Neural crest cell (in vitro differentiated cells): ENCODE measurements around the gene EIF3F. TPM values are rescaled to one million over a fixed set of nuclear protein-coding genes. Genes with fewer than 3 reads are reported as not detected.

Experiments
- DNase-seq: peaks from one replicate; pipeline ENCODE4 v3.0.0; 2021; ENCODE audit warnings: low read depth, mixed read lengths, low spot score
- H3K27ac Mint-ChIP-seq: one replicate; pipeline ENCODE4 v1.8.0; 2021; ENCODE audit warnings: mild to moderate bottlenecking, mixed read lengths; ENCODE audit not compliant: unreplicated experiment
- H3K27me3 Mint-ChIP-seq: 2 replicates; pipeline ENCODE4 v1.8.0; 2021; ENCODE audit warnings: low read depth, mild to moderate bottlenecking, mixed read lengths
- H3K36me3 Mint-ChIP-seq: 2 replicates; pipeline ENCODE4 v1.8.0; 2021; ENCODE audit warnings: low read depth, mild to moderate bottlenecking, mixed read lengths
- H3K4me1 Mint-ChIP-seq: 2 replicates; pipeline ENCODE4 v1.8.0; 2021; ENCODE audit warnings: mixed read lengths
- H3K4me3 Mint-ChIP-seq: one replicate; pipeline ENCODE4 v1.8.0; 2021; ENCODE audit warnings: mild to moderate bottlenecking, mixed read lengths
- H3K9me3 Mint-ChIP-seq: 2 replicates; pipeline ENCODE4 v1.8.0; 2021; ENCODE audit warnings: mixed read lengths
- CTCF ChIP-seq: fragments of 200-600 bp; sonication (generic); conservative IDR thresholded peaks from 2 replicates; pipeline ENCODE4 v1.5.0; 2021; ENCODE audit warnings: antibody characterized with exemption, mild to moderate bottlenecking
- total RNA-seq: library from RNA; stranded (reverse); gene quantifications from 2 replicates; pipeline ENCODE4 v1.2.1, GENCODE V29; 2021

Gene EIF3F
- total RNA-seq, 1 donor from 2014 or later: 317 TPM

- no peaks in the 10 kb centered on the region for H3K9me3 Mint-ChIP-seq
- TF ChIP-seq CTCF: no peak
- no peak for DNase-seq
- no peak overlapping the region for H3K27ac Mint-ChIP-seq
- H3K27me3 Mint-ChIP-seq: peaks cover 14% of the 10 kb centered on the region
- no peaks in the 10 kb centered on the region for H3K4me1 Mint-ChIP-seq
- H3K36me3 Mint-ChIP-seq: no peaks in the 10 kb centered on the region
- H3K4me3 Mint-ChIP-seq: no peak overlapping the region
These were observed 18.5 kb upstream of the EIF3F start for GRCh38 chr11:7968686-7969085.

- no peak for TF ChIP-seq CTCF
- no peaks in the 10 kb centered on the region for H3K36me3 Mint-ChIP-seq
- H3K9me3 Mint-ChIP-seq: no peaks in the 10 kb centered on the region
- H3K27me3 Mint-ChIP-seq: peaks cover 14% of the 10 kb centered on the region
- no peak for DNase-seq
- no peaks in the 10 kb centered on the region for H3K4me1 Mint-ChIP-seq
- H3K27ac Mint-ChIP-seq: no peak overlapping the region
- H3K4me3 Mint-ChIP-seq: no peak overlapping the region
These were observed 17.1 kb upstream of the EIF3F start for GRCh38 chr11:7969756-7970646.

- Mint-ChIP-seq H3K9me3 (no peaks in the 10 kb centered on the region), H3K4me1 (no peaks in the 10 kb centered on the region)
- DNase-seq: no peak
These were observed 15.3 kb upstream of the EIF3F start for GRCh38 chr11:7971846-7972245.

GRCh38 chr11:7973011-7973410 is 14.1 kb upstream of the EIF3F start:
- DNase-seq: no peak
- Mint-ChIP-seq H3K4me3 (no peak overlapping the region), H3K36me3 (no peaks in the 10 kb centered on the region), H3K27ac (no peak overlapping the region), H3K27me3 (peaks cover 3% of the 10 kb centered on the region), H3K9me3 (no peaks in the 10 kb centered on the region), H3K4me1 (no peaks in the 10 kb centered on the region)
- TF ChIP-seq CTCF: no peak

More at GRCh38 chr11:7971846-7972245, 15.3 kb upstream of the EIF3F start:
- Mint-ChIP-seq H3K4me3 (no peak overlapping the region), H3K27me3 (peaks cover 12% of the 10 kb centered on the region), H3K36me3 (no peaks in the 10 kb centered on the region), H3K27ac (no peak overlapping the region)
- TF ChIP-seq CTCF: no peak

- no peak for TF ChIP-seq CTCF
- no peaks in the 10 kb centered on the region for H3K9me3 Mint-ChIP-seq
- DNase-seq: no peak
- peaks cover 3% of the 10 kb centered on the region for H3K27me3 Mint-ChIP-seq
- H3K4me1 Mint-ChIP-seq: no peaks in the 10 kb centered on the region
- no peak overlapping the region for H3K27ac Mint-ChIP-seq
- no peak overlapping the region for H3K4me3 Mint-ChIP-seq
- no peaks in the 10 kb centered on the region for H3K36me3 Mint-ChIP-seq
These were observed 12.5 kb upstream of the EIF3F start for GRCh38 chr11:7974668-7975067.
